Stomach (tissue), 9 donors: ENCODE measurements around the gene KLF12. TPM values are rescaled to one million over a fixed set of nuclear protein-coding genes. Genes with fewer than 3 reads are reported as not detected.

Experiments
- DNase-seq, 2 donors: peaks; one replicate each; pipeline versions ENCODE4 v3.0.0 to v3.0.0-alpha.2; 2013 to 2019
- H3K27ac ChIP-seq, 5 donors: fragments of 200-600 bp in 4 of 5; sonication (generic) in 4 of 5; one replicate each; pipeline ENCODE4 v1.5.1; 2013 to 2019; ENCODE audit warnings: mild to moderate bottlenecking in 1 of 5, moderate library complexity in 1 of 5
- H3K27me3 ChIP-seq, 3 donors: fragments of 200-600 bp; sonication (generic); one replicate each; pipeline ENCODE4 v1.5.1; 2017 to 2019; ENCODE audit warnings: mixed run types in 1 of 3
- H3K36me3 ChIP-seq, 4 donors: fragments of 200-600 bp; sonication (generic); 1 replicate in 3 of 4; 2 replicates in 1 of 4; pipeline ENCODE4 v1.5.1; 2016 to 2019
- H3K4me1 ChIP-seq, 4 donors: fragments of 200-600 bp; sonication (generic); one replicate each; pipeline ENCODE4 v1.5.1; 2016 to 2019
- H3K4me3 ChIP-seq, 4 donors: fragments of 200-600 bp; sonication (generic) in 3 of 4; one replicate each; pipeline ENCODE4 v1.5.1; 2016 to 2019; ENCODE audit warnings: mild to moderate bottlenecking in 1 of 4
- H3K9me3 ChIP-seq, 4 donors: fragments of 200-600 bp; sonication (generic); one replicate each; pipeline ENCODE4 v1.5.1; 2016 to 2019
- CTCF ChIP-seq, 7 experiments: fragments of 450-650 bp in 4 of 7; fragments of 200-600 bp in 3 of 7; sonication (generic) in 3 of 7; IDR thresholded peaks; one replicate each; pipeline ENCODE4 v1.5.1; 2016 to 2019; ENCODE audit warnings: antibody characterized with exemption in 7 of 7, control low read depth in 2 of 7, mild to moderate bottlenecking in 1 of 7
- EP300 ChIP-seq: sonication (generic); formaldehyde crosslinking; IDR thresholded peaks from one replicate; pipeline ENCODE4 v1.6.1; 2017; ENCODE audit warnings: antibody characterized with exemption
- POLR2A ChIP-seq, 4 donors: fragments of 450-650 bp; IDR thresholded peaks; one replicate each; pipeline ENCODE4 v1.6.1; 2016; ENCODE audit warnings: antibody characterized with exemption in 4 of 4, control low read depth in 2 of 4, mild to moderate bottlenecking in 1 of 4, moderate library complexity in 1 of 4
- POLR2AphosphoS5 ChIP-seq, 3 donors: sonication (generic); formaldehyde crosslinking; IDR thresholded peaks; one replicate each; pipeline ENCODE4 v1.6.1; 2016; ENCODE audit warnings: antibody characterized with exemption in 3 of 3
- WGBS, 5 donors: extraction: QIAGEN DNeasy Blood & Tissue Kit in 3 of 5; methylation state at CpG; one replicate each; pipeline versions ENCODE4 v1.1.5 to v1.1.7; 2013 to 2018; 5-methylcytosine and 5-hydroxymethylcytosine counted together
- intact Hi-C: fragments of 100-400 bp; cut with DNase I; formaldehyde crosslinking; loops from one replicate; pipeline ENCODE4 v1.15.1; 2023; ENCODE audit warnings: low total_unique reads
- polyA plus RNA-seq, 3 donors: library from polyadenylated mRNA; stranded (reverse); fragments of 200-250 nt; gene quantifications; one replicate each; pipeline ENCODE4 v1.2.3, GENCODE V29; 2013
- total RNA-seq, 5 donors: library from RNA; depleted of rRNA; stranded (reverse); fragments of >200 nt; gene quantifications; one replicate each; pipeline versions ENCODE4 v1.1.0 to v1.2.3, GENCODE V29; 2014 to 2016
- donor health status: healthy with polysubstance abuse.
- donor health status: Bipolar disorder and iron deficiency.
- donor health status: healthy.

Gene KLF12
- total and polyA plus RNA-seq, 8 donors: 0.73 to 24.6 (median 3.6) TPM

- H3K4me3 ChIP-seq: no peak overlapping the region
- peaks cover 0 to 9% (median 3%) of the 10 kb centered on the region in 4 donors for H3K4me1 ChIP-seq
- H3K27ac ChIP-seq: no peak overlapping the region
- DNase-seq: no peak
- H3K27me3 ChIP-seq: no peaks in the 10 kb centered on the region
- no peaks in the 10 kb centered on the region for H3K9me3 ChIP-seq
- H3K36me3 ChIP-seq: no peaks in the 10 kb centered on the region
- intact Hi-C loops: no loop called here
- no peak for TF ChIP-seq POLR2A (IDR thresholded peaks at IDR 0.05)
- no peak for TF ChIP-seq EP300
- TF ChIP-seq CTCF (IDR thresholded peaks at IDR 0.05): no peak
- no peak for TF ChIP-seq POLR2AphosphoS5 (IDR thresholded peaks at IDR 0.05)
These were observed 37.4 kb upstream of the KLF12 start for GRCh38 chr13:74171641-74172040.

- intact Hi-C loops: no loop called here
- 60 to 74% (median 64%) methylated on average over 1 of the region's 1 CpG for WGBS, 5 donors
- Histone ChIP-seq H3K4me3 (no peak overlapping the region), H3K4me1 (peaks cover 0 to 9% (median 3%) of the 10 kb centered on the region in 4 donors), H3K27me3 (no peaks in the 10 kb centered on the region), H3K36me3 (no peaks in the 10 kb centered on the region), H3K9me3 (no peaks in the 10 kb centered on the region), H3K27ac (no peak overlapping the region)
- TF ChIP-seq POLR2AphosphoS5 (IDR thresholded peaks at IDR 0.05) (no peak), EP300 (no peak), POLR2A (IDR thresholded peaks at IDR 0.05) (no peak), CTCF (IDR thresholded peaks at IDR 0.05) (no peak)
- no peak for DNase-seq
These were observed 35.5 kb upstream of the KLF12 start for GRCh38 chr13:74169676-74170075.

- intact Hi-C loops: no loop called here
These were observed 34.1 kb upstream of the KLF12 start for GRCh38 chr13:74168263-74168675.

GRCh38 chr13:74166261-74167004, 32.2 kb upstream of the KLF12 start:
- no peaks in the 10 kb centered on the region for H3K27me3 ChIP-seq
- no peak overlapping the region for H3K27ac ChIP-seq

More at GRCh38 chr13:74168263-74168675, 34.1 kb upstream of the KLF12 start:
- peak; percentile 12 to 27 for DNase-seq
- no peak overlapping the region for H3K27ac ChIP-seq
- no peaks in the 10 kb centered on the region for H3K27me3 ChIP-seq
- TF ChIP-seq CTCF (IDR thresholded peaks at IDR 0.05) (no peak), POLR2AphosphoS5 (IDR thresholded peaks at IDR 0.05) (no peak), EP300 (no peak), POLR2A (IDR thresholded peaks at IDR 0.05) (no peak)
- no peaks in the 10 kb centered on the region for H3K36me3 ChIP-seq
- no peak overlapping the region for H3K4me3 ChIP-seq
- H3K4me1 ChIP-seq: peaks cover 0 to 9% (median 3%) of the 10 kb centered on the region in 4 donors
- no peaks in the 10 kb centered on the region for H3K9me3 ChIP-seq
- WGBS, 5 donors: 23 to 50% (median 36%) methylated on average over 4 of the region's 4 CpGs

More at GRCh38 chr13:74166261-74167004, 32.2 kb upstream of the KLF12 start:
- intact Hi-C loops: no loop called here
- peaks cover 0 to 9% (median 3%) of the 10 kb centered on the region in 4 donors for H3K4me1 ChIP-seq
- TF ChIP-seq POLR2A (IDR thresholded peaks at IDR 0.05) (no peak), POLR2AphosphoS5 (IDR thresholded peaks at IDR 0.05) (no peak), EP300 (no peak), CTCF (IDR thresholded peaks at IDR 0.05) (no peak)
- DNase-seq: no peak
- WGBS, 5 donors: 92 to 96% (median 93%) methylated on average over 6 of the region's 6 CpGs
- H3K9me3 ChIP-seq: no peaks in the 10 kb centered on the region
- H3K36me3 ChIP-seq: no peaks in the 10 kb centered on the region
- no peak overlapping the region for H3K4me3 ChIP-seq
